Mesenchymal stem cell (in vitro differentiated cells and primary cell): ENCODE measurements around the gene MACROD2.

Experiments
- DNase-seq: peaks from one replicate; pipeline ENCODE4 v3.0.0-alpha.2; 2013
- H2AFZ ChIP-seq: one replicate; pipeline ENCODE4 v1.6.1; 2013; ENCODE audit warnings: low read depth, mild to moderate bottlenecking, control low read depth, inconsistent platforms, low read length, moderate library complexity
- H2AK5ac ChIP-seq: 2 replicates; pipeline ENCODE4 v1.6.1; 2013; ENCODE audit warnings: low read length, moderate library complexity, mild to moderate bottlenecking, inconsistent platforms; ENCODE audit not compliant: severe bottlenecking
- H2BK120ac ChIP-seq: one replicate; pipeline ENCODE4 v1.6.1; 2013; ENCODE audit warnings: low read depth, mild to moderate bottlenecking, inconsistent platforms, low read length, moderate library complexity
- H2BK12ac ChIP-seq, 2 experiments: one replicate each; pipeline ENCODE4 v1.6.1; 2013; ENCODE audit warnings: inconsistent platforms in 2 of 2, low read length in 2 of 2, mild to moderate bottlenecking in 2 of 2, moderate library complexity in 2 of 2, control low read depth in 1 of 2
- H2BK15ac ChIP-seq: one replicate; pipeline ENCODE4 v1.6.1; 2013; ENCODE audit warnings: mild to moderate bottlenecking, low read depth, inconsistent platforms; ENCODE audit not compliant: poor library complexity, severe bottlenecking
- H2BK5ac ChIP-seq: 2 replicates; pipeline ENCODE4 v1.6.1; 2013; ENCODE audit warnings: low read depth, mild to moderate bottlenecking, low read length, control low read depth, inconsistent platforms; ENCODE audit not compliant: poor library complexity, severe bottlenecking
- H3K14ac ChIP-seq, 2 experiments: one replicate each; pipeline ENCODE4 v1.6.1; 2013; ENCODE audit warnings: inconsistent platforms in 2 of 2, low read length in 2 of 2, control low read depth in 1 of 2, mild to moderate bottlenecking in 1 of 2, moderate library complexity in 1 of 2
- H3K18ac ChIP-seq, 2 experiments: one replicate each; pipeline ENCODE4 v1.6.1; 2013; ENCODE audit warnings: inconsistent platforms in 2 of 2, low read length in 2 of 2, control low read depth in 1 of 2, low read depth in 1 of 2, mild to moderate bottlenecking in 1 of 2
- H3K23ac ChIP-seq, 2 experiments: one replicate each; pipeline ENCODE4 v1.6.1; 2013; ENCODE audit warnings: inconsistent platforms in 2 of 2, low read length in 2 of 2, mild to moderate bottlenecking in 2 of 2, moderate library complexity in 2 of 2, control low read depth in 1 of 2
- H3K27ac ChIP-seq: 2 replicates; pipeline ENCODE4 v1.5.1; 2013; ENCODE audit warnings: mild to moderate bottlenecking, moderate library complexity, low read length, control low read depth, inconsistent platforms; ENCODE audit not compliant: poor library complexity, severe bottlenecking
- H3K27me3 ChIP-seq, 2 experiments: 2 replicates each; pipeline versions ENCODE4 v1.6.1 to v1.7.0; 2013; ENCODE audit warnings: low read length in 2 of 2, mild to moderate bottlenecking in 2 of 2, moderate library complexity in 2 of 2, control low read depth in 1 of 2, inconsistent platforms in 1 of 2; ENCODE audit not compliant: control insufficient read depth in 1 of 2, insufficient read depth in 1 of 2
- H3K36me3 ChIP-seq, 2 experiments: 2 replicates each; pipeline versions ENCODE4 v1.6.1 to v1.7.0; 2013; ENCODE audit warnings: low read length in 2 of 2, control low read depth in 1 of 2, inconsistent platforms in 1 of 2, low read depth in 1 of 2, mild to moderate bottlenecking in 1 of 2; ENCODE audit not compliant: insufficient read depth in 2 of 2, control insufficient read depth in 1 of 2
- H3K4ac ChIP-seq, 2 experiments: one replicate each; pipeline ENCODE4 v1.6.1; 2013; ENCODE audit warnings: inconsistent platforms in 2 of 2, low read length in 2 of 2, mild to moderate bottlenecking in 2 of 2, moderate library complexity in 2 of 2, control low read depth in 1 of 2, low read depth in 1 of 2
- H3K4me1 ChIP-seq: 2 replicates; pipeline ENCODE4 v1.6.1; 2013; ENCODE audit warnings: low read depth, low read length, control low read depth; ENCODE audit not compliant: control insufficient read depth, insufficient read depth
- H3K4me2 ChIP-seq: 2 replicates; pipeline ENCODE4 v1.6.1; 2013; ENCODE audit warnings: low read length, mild to moderate bottlenecking, inconsistent platforms; ENCODE audit not compliant: poor library complexity, severe bottlenecking
- H3K4me3 ChIP-seq, 2 experiments: 2 replicates each; pipeline versions ENCODE4 v1.5.1 to v1.7.0; 2013; ENCODE audit warnings: low read length in 2 of 2, mild to moderate bottlenecking in 2 of 2, control low read depth in 1 of 2, low read depth in 1 of 2; ENCODE audit not compliant: insufficient read depth in 1 of 2
- H3K79me1 ChIP-seq: replicated peaks from 2 replicates; pipeline ENCODE4 v1.6.1; 2013; ENCODE audit warnings: mild to moderate bottlenecking, control low read depth, low read length, inconsistent platforms; ENCODE audit not compliant: poor library complexity, severe bottlenecking
- H3K9ac ChIP-seq: 2 replicates; pipeline ENCODE4 v1.7.0; 2013; ENCODE audit warnings: mild to moderate bottlenecking, low read length, moderate library complexity
- H3K9me3 ChIP-seq: 2 replicates; pipeline ENCODE4 v1.7.0; 2013; ENCODE audit warnings: mild to moderate bottlenecking, low read length; ENCODE audit not compliant: control insufficient read depth
- H4K8ac ChIP-seq: one replicate; pipeline ENCODE4 v1.6.1; 2013; ENCODE audit warnings: inconsistent platforms, mild to moderate bottlenecking, low read length, moderate library complexity
- H4K91ac ChIP-seq: one replicate; pipeline ENCODE4 v1.6.1; 2013; ENCODE audit warnings: mild to moderate bottlenecking, low read length, inconsistent platforms
- WGBS: methylation state at CpG from one replicate; pipeline ENCODE4 v1.1.7; 2013; ENCODE audit warnings: mixed read lengths; 5-methylcytosine and 5-hydroxymethylcytosine counted together

MACROD2 gene

GRCh38 chr20:15220778-15221565 lies 1225.7 kb downstream of the MACROD2 start:
- Histone ChIP-seq H3K27me3 (no peaks in the 10 kb centered on the region), H3K9me3 (no peaks in the 10 kb centered on the region), H2BK15ac (no peak overlapping the region), H3K18ac (peak overlapping the region in 1 of 2 experiments; percentile 5), H3K4me3 (no peak overlapping the region), H2AK5ac (no peak overlapping the region), H3K23ac (no peak overlapping the region), H4K8ac (no peak overlapping the region), H3K9ac (no peak overlapping the region), H2AFZ (no peak overlapping the region), H3K4me2 (no peak overlapping the region), H4K91ac (no peak overlapping the region), H2BK120ac (no peak overlapping the region), H3K14ac (no peak overlapping the region), H3K4ac (no peak overlapping the region), H3K36me3 (no peaks in the 10 kb centered on the region), H3K4me1 (peaks cover 2% of the 10 kb centered on the region), H3K79me1 (no peaks in the 10 kb centered on the region), H2BK5ac (no peak overlapping the region), H3K27ac (no peak overlapping the region), H2BK12ac (no peak overlapping the region)
- peak; percentile 14 for DNase-seq
- WGBS: 47% methylated on average over 6 of the region's 6 CpGs

- 100% methylated on average over 3 of the region's 5 CpGs for WGBS
- no peak overlapping the region for H3K4me3 ChIP-seq
- H3K23ac ChIP-seq: no peak overlapping the region
- no peak for DNase-seq
- no peak overlapping the region for H3K9ac ChIP-seq
- H2BK15ac ChIP-seq: no peak overlapping the region
- H3K36me3 ChIP-seq: no peaks in the 10 kb centered on the region
- H3K27ac ChIP-seq: no peak overlapping the region
- no peak overlapping the region for H3K4ac ChIP-seq
- H2BK12ac ChIP-seq: no peak overlapping the region
- H2AFZ ChIP-seq: no peak overlapping the region
- no peak overlapping the region for H3K18ac ChIP-seq
- H3K4me1 ChIP-seq: peaks cover 2% of the 10 kb centered on the region
- no peak overlapping the region for H2BK120ac ChIP-seq
- H4K8ac ChIP-seq: no peak overlapping the region
- H3K27me3 ChIP-seq: no peaks in the 10 kb centered on the region
- no peak overlapping the region for H2AK5ac ChIP-seq
- H3K9me3 ChIP-seq: no peaks in the 10 kb centered on the region
- H3K4me2 ChIP-seq: no peak overlapping the region
- H3K14ac ChIP-seq: no peak overlapping the region
- H2BK5ac ChIP-seq: no peak overlapping the region
- H3K79me1 ChIP-seq: no peaks in the 10 kb centered on the region
- no peak overlapping the region for H4K91ac ChIP-seq
Observed at GRCh38 chr20:15222502-15223330, 1227.4 kb downstream of the MACROD2 start.

GRCh38 chr20:15224199-15224598 lies 1228.9 kb downstream of the MACROD2 start:
- Histone ChIP-seq H3K14ac (no peak overlapping the region), H3K27me3 (no peaks in the 10 kb centered on the region), H3K9ac (no peak overlapping the region), H3K23ac (no peak overlapping the region), H2BK120ac (no peak overlapping the region), H3K9me3 (peaks cover under 1% of the 10 kb centered on the region), H3K4me2 (no peak overlapping the region), H3K27ac (no peak overlapping the region), H2BK5ac (no peak overlapping the region), H2BK12ac (no peak overlapping the region), H3K4me1 (peaks cover 2% of the 10 kb centered on the region), H3K4ac (no peak overlapping the region), H3K36me3 (no peaks in the 10 kb centered on the region), H4K91ac (no peak overlapping the region), H4K8ac (no peak overlapping the region), H3K79me1 (no peaks in the 10 kb centered on the region), H3K4me3 (no peak overlapping the region), H2AK5ac (no peak overlapping the region), H2AFZ (no peak overlapping the region), H3K18ac (no peak overlapping the region), H2BK15ac (no peak overlapping the region)
- DNase-seq: no peak
- WGBS: no CpG with 5 or more reads among the region's 2 CpGs

- no peak overlapping the region for H2BK5ac ChIP-seq
- no peaks in the 10 kb centered on the region for H3K4me1 ChIP-seq
- DNase-seq: no peak
- H3K14ac ChIP-seq: no peak overlapping the region
- H3K9ac ChIP-seq: no peak overlapping the region
- no peak overlapping the region for H2BK15ac ChIP-seq
- H3K4me2 ChIP-seq: no peak overlapping the region
- no peak overlapping the region for H4K8ac ChIP-seq
- no peak overlapping the region for H3K23ac ChIP-seq
- H4K91ac ChIP-seq: no peak overlapping the region
- H2BK120ac ChIP-seq: no peak overlapping the region
- 98% methylated on average over 3 of the region's 3 CpGs for WGBS
- peaks cover 5% of the 10 kb centered on the region for H3K9me3 ChIP-seq
- no peaks in the 10 kb centered on the region for H3K27me3 ChIP-seq
- H3K79me1 ChIP-seq: no peaks in the 10 kb centered on the region
- H2AK5ac ChIP-seq: no peak overlapping the region
- H2BK12ac ChIP-seq: no peak overlapping the region
- H3K36me3 ChIP-seq: no peaks in the 10 kb centered on the region
- H3K18ac ChIP-seq: no peak overlapping the region
- H3K4me3 ChIP-seq: no peak overlapping the region
- no peak overlapping the region for H3K27ac ChIP-seq
- H3K4ac ChIP-seq: no peak overlapping the region
- no peak overlapping the region for H2AFZ ChIP-seq
Observed at GRCh38 chr20:15227102-15227501, 1231.8 kb downstream of the MACROD2 start.
